ENCODE results near the gene TNNT2.

Gene TNNT2

GRCh38 chr1:201354901-201355295 is 22.6 kb downstream of the TNNT2 start:
- no peak for DNase-seq

GRCh38 chr1:201354151-201354900 is 23.2 kb downstream of the TNNT2 start:
- no peak for DNase-seq

- DNase-seq: no peak
These were observed 24.1 kb downstream of the TNNT2 start for GRCh38 chr1:201353186-201353940.

GRCh38 chr1:201351617-201352016 is 25.9 kb downstream of the TNNT2 start:
- no peak for DNase-seq

GRCh38 chr1:201350884-201351283 is 26.6 kb downstream of the TNNT2 start:
- DNase-seq: no peak

GRCh38 chr1:201350361-201350725 is 27.1 kb downstream of the TNNT2 start:
- DNase-seq: no peak

- DNase-seq: no peak
These were observed 28.4 kb downstream of the TNNT2 start for GRCh38 chr1:201349092-201349491.

- DNase-seq: peak; percentile 36
These were observed 29.3 kb downstream of the TNNT2 start for GRCh38 chr1:201348211-201348566.

- no peak for DNase-seq
These were observed 29.8 kb downstream of the TNNT2 start for GRCh38 chr1:201347498-201348210.

GRCh38 chr1:201346987-201347386 is 30.5 kb downstream of the TNNT2 start:
- DNase-seq: no peak

GRCh38 chr1:201346337-201346939 is 31.0 kb downstream of the TNNT2 start:
- peak; percentile 14 for DNase-seq

GRCh38 chr1:201345081-201345355 is 32.5 kb downstream of the TNNT2 start:
- DNase-seq: no peak

- no peak for DNase-seq
These were observed 33.0 kb downstream of the TNNT2 start for GRCh38 chr1:201344206-201345080.

- no peak for DNase-seq
These were observed 36.1 kb downstream of the TNNT2 start for GRCh38 chr1:201341377-201341776.

- DNase-seq: no peak
These were observed 40.6 kb downstream of the TNNT2 start for GRCh38 chr1:201336711-201337450.

- no peak for DNase-seq
These were observed 41.6 kb downstream of the TNNT2 start for GRCh38 chr1:201335901-201336300.

GRCh38 chr1:201335174-201335870 is 42.2 kb downstream of the TNNT2 start:
- DNase-seq: no peak

GRCh38 chr1:201334325-201335173 is 42.9 kb downstream of the TNNT2 start:
- no peak for DNase-seq

GRCh38 chr1:201332616-201333335 is 44.7 kb downstream of the TNNT2 start:
- no peak for DNase-seq

- no peak for DNase-seq
These were observed 45.5 kb downstream of the TNNT2 start for GRCh38 chr1:201332021-201332420.

Data from activated CD4-positive, alpha-beta T cell treated with anti-CD3 and anti-CD28 coated beads, Interleukin-2, amount 50 U/mL, for 16 hours (primary cell).